Activated CD8-positive, alpha-beta memory T cell treated with anti-CD3 and anti-CD28 coated beads, Interleukin-2, amount 10 ng/mL, durations not matched to agents 7 days and 5 days (primary cell): Measurements from ENCODE around the gene KLHL36. TPM values are rescaled to one million over a fixed set of nuclear protein-coding genes. Genes with fewer than 3 reads are reported as not detected.
A peak's percentile ranks its signal among the peaks of the same experiment; 100 is the strongest.

Source experiments
- ATAC-seq: fragments of 150-1000 bp; cut with Tn5 transposase; one replicate; pipeline ENCODE4 v1.10.0; 2021; ENCODE audit warnings: moderate library complexity
- CTCF ChIA-PET: fragments of 350-600 bp; sonication (Branson Sonifier 250); formaldehyde crosslinking; loops from one replicate; lab custom pipeline; 2021; ENCODE audit warnings: antibody characterized with exemption; lab: Charles Lee
- DNase-seq: peaks from one replicate; pipeline ENCODE4 v3.0.0-alpha.2; 2020
- H3K27ac Mint-ChIP-seq: one replicate; pipeline ENCODE4 v1.8.0; 2021; ENCODE audit warnings: mild to moderate bottlenecking, mixed read lengths
- H3K27me3 Mint-ChIP-seq: one replicate; pipeline ENCODE4 v1.8.0; 2021; ENCODE audit warnings: mixed read lengths
- H3K36me3 Mint-ChIP-seq: one replicate; pipeline ENCODE4 v1.8.0; 2021; ENCODE audit warnings: mild to moderate bottlenecking, mixed read lengths
- H3K4me1 Mint-ChIP-seq: one replicate; pipeline ENCODE4 v1.8.0; 2021; ENCODE audit warnings: mixed read lengths
- H3K4me3 Mint-ChIP-seq: one replicate; pipeline ENCODE4 v1.8.0; 2021; ENCODE audit warnings: mild to moderate bottlenecking, moderate library complexity, mixed read lengths
- H3K9me3 Mint-ChIP-seq: one replicate; pipeline ENCODE4 v1.8.0; 2022; ENCODE audit warnings: low read depth, mixed read lengths
- total RNA-seq, 2 experiments: library from RNA; stranded (reverse); gene quantifications; one replicate each; pipeline ENCODE4 v1.2.3, GENCODE V29; 2021

Gene KLHL36
- total RNA-seq, 2 experiments from 2014 or later = 38.5 to 44.9 TPM

DNA sequence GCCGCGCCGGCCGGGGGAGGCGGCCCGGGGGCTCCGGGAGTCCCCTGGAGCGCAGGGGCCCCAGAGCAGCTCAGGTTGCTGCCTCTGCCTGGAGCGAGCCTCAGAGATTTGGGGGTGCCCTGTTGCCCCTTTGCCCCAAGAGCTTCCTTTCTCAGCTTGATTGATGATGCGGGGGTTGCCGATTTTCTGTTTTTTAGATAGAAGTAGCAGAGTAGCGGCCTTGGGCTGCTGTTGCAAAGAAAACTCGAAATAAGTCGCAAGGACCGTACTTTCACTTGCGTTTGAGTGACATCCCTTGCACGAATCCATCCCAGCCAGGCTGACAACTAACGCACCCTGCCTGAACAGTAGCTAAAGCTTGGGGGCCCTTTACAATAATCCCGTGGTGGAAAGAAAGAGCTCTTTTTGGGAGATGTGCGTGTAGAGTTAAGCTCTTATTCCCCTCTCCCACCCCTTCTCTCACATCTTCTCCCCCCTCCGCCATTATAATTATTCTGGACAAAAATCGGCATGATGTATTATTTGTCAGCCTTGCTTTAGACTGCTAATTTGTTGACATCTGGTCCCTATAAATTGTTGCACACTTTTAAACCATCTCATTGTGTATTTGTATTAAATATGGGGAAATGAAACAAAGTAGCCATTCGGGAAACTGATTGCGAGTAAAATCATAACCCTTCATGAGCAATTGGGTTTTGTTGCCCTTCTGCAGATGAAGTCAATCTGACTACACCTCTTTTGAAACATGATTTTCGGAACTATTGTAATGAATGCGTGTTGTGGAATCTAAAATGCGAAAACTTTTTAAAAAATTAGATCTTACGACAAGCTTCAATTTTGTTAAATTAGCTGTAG, 52.4 kb downstream of the KLHL36 start:
- peak; percentile 69 for DNase-seq
- peaks cover 43% of the 10 kb centered on the region for H3K4me1 Mint-ChIP-seq

DNA sequence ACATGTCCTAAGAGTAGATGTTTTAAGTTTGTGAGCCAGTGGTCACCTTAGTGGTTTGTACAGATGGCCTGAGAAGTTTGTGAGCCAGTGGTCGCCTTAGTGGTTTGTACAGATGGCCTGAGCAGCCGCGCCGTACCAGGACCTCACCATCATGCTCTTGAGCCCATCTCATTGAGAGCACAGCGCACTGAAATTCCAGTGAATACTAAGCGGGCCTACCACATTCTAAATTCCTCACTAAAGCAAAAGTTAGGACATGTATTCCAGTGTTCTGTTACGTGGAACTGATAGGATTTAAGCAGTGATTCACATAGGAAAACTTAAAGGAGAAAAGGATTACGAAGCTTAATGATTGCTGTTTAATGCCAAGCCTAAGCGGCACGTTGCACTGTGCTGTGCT, 55.4 kb downstream of the KLHL36 start:
- CTCF ChIA-PET = interaction anchor here (0.8 to 1.9 kb wide), 8 partner anchors 9 to 81 kb away, joined by 3 to 8 read pairs (median 3); no protein-coding TSS in a partner anchor
- peaks cover 4% of the 10 kb centered on the region for H3K36me3 Mint-ChIP-seq
- H3K4me3 Mint-ChIP-seq = no peak overlapping the region
- H3K27me3 Mint-ChIP-seq = no peaks in the 10 kb centered on the region
- H3K27ac Mint-ChIP-seq = no peak overlapping the region
- no peak for DNase-seq
- peaks cover 45% of the 10 kb centered on the region for H3K4me1 Mint-ChIP-seq
- ATAC-seq = no peak
- H3K9me3 Mint-ChIP-seq = no peaks in the 10 kb centered on the region

More for the DNA sequence above, 52.4 kb downstream of the KLHL36 start:
- Mint-ChIP-seq H3K36me3 (peaks cover 4% of the 10 kb centered on the region), H3K4me3 (peak overlapping the region; percentile 98), H3K9me3 (no peaks in the 10 kb centered on the region), H3K27me3 (no peaks in the 10 kb centered on the region), H3K27ac (peak overlapping the region; percentile 96)
- CTCF ChIA-PET = interaction anchor here (0.8 to 2.8 kb wide), 16 partner anchors 10 to 269 kb away, joined by 3 to 29 read pairs (median 3); partner anchors contain the start of gene KLHL36
- ATAC-seq = peak; percentile 31

DNA sequence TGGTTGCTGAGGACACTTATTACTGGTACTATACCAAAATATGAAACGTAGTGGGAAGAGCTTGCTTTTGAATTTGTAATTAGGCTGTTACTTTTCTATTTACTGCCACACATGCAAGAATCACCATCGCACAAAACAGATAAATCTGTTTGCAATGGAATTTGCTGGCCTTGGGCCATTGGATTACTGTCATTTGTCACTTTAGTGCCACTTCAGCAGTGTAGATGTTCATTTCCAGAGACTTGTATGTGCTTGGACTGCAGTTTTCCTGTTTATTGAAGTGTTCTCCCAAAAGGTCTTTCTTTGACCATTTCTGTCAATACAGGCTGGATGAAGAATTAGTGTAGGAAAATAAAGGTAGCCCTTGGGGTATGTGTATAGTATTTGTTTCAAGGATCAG, 55.9 kb downstream of the KLHL36 start:
- H3K27ac Mint-ChIP-seq = no peak overlapping the region
- DNase-seq = no peak
- H3K27me3 Mint-ChIP-seq = no peaks in the 10 kb centered on the region
- ATAC-seq = no peak
- peaks cover 4% of the 10 kb centered on the region for H3K36me3 Mint-ChIP-seq
- peaks cover 44% of the 10 kb centered on the region for H3K4me1 Mint-ChIP-seq
- CTCF ChIA-PET = interaction anchor here (0.8 to 1.9 kb wide), 6 partner anchors 8 to 34 kb away, joined by 3 to 7 read pairs (median 3); no protein-coding TSS in a partner anchor
- no peak overlapping the region for H3K4me3 Mint-ChIP-seq
- H3K9me3 Mint-ChIP-seq = no peaks in the 10 kb centered on the region

DNA sequence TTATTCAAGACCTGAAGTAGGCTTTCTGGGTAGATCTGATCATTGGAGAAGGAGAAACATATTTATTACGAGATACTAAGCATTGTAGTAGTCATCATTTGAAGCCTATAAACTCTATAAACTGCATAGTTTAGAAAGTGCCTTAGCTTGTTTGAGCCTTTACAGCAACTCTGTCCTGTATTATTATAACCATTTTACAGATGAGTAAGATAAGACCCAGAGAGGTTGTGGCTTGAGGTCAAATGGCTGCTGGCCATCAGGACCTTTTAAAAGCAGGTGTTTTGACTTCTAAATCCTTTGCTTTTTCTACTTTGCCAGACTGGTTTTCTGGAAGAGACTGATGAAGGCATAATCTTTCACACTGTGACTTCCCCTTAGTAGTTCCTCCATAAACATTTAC, 58.5 kb downstream of the KLHL36 start:
- H3K4me3 Mint-ChIP-seq = no peak overlapping the region
- ATAC-seq = no peak
- H3K9me3 Mint-ChIP-seq = no peaks in the 10 kb centered on the region
- CTCF ChIA-PET = no interaction called here
- H3K27me3 Mint-ChIP-seq = no peaks in the 10 kb centered on the region
- peaks cover 2% of the 10 kb centered on the region for H3K36me3 Mint-ChIP-seq
- DNase-seq = peak; percentile 4
- H3K4me1 Mint-ChIP-seq = peaks cover 46% of the 10 kb centered on the region
- no peak overlapping the region for H3K27ac Mint-ChIP-seq

DNA sequence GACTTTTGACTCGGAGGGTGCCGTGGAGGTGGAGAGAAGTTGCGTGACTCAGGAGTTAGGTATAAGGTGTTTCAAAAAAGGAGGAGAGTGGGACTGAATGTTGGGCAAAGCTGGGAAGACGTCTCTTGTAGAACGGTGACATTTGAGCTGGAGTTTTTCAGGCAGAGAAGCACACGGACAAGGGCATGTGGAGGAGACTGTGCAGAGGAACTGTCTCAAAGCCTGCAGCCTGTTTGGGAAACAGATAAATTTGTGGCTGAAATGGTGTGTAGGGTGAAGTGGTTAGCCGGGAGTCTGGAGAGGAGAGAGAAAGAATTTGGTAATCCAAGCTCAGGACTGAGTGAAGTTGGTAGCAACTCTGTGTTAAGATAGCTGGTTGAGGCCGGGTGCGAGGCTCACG, 61.3 kb downstream of the KLHL36 start:
- H3K27ac Mint-ChIP-seq = no peak overlapping the region
- no peak for ATAC-seq
- DNase-seq = no peak
- peaks cover 37% of the 10 kb centered on the region for H3K4me1 Mint-ChIP-seq
- H3K4me3 Mint-ChIP-seq = no peak overlapping the region
- H3K27me3 Mint-ChIP-seq = no peaks in the 10 kb centered on the region
- H3K36me3 Mint-ChIP-seq = peaks cover 2% of the 10 kb centered on the region
- H3K9me3 Mint-ChIP-seq = no peaks in the 10 kb centered on the region
- CTCF ChIA-PET = interaction anchor here (0.8 to 9.4 kb wide), 3 partner anchors 10 to 17 kb away, joined by 3 to 73 read pairs (median 6); no protein-coding TSS in a partner anchor

DNA sequence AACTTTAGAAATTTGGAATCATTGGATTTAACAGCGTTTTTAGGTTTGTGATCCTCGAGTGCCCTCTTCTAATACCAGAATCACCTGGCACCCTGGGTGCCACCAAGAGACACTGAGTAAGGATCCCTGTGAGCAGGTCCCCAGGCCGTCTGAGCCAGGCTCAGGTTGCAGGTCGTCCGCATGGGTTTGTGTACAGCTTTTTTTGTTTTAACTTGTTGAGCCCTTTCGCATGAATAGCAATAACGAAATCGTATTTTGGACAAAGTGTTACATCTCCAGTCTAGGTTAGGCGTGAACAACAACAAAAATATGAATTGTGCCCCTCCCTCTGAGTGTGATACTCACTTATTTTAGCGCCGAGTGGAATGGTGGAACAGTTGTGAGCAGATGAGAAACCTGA, 62.4 kb downstream of the KLHL36 start:
- no peak for ATAC-seq
- H3K4me3 Mint-ChIP-seq = no peak overlapping the region
- CTCF ChIA-PET = interaction anchor here (0.7 to 9.4 kb wide), 6 partner anchors 9 to 184 kb away, joined by 3 to 73 read pairs (median 4); no protein-coding TSS in a partner anchor
- DNase-seq = no peak
- no peaks in the 10 kb centered on the region for H3K27me3 Mint-ChIP-seq
- no peak overlapping the region for H3K27ac Mint-ChIP-seq
- no peaks in the 10 kb centered on the region for H3K9me3 Mint-ChIP-seq
- H3K36me3 Mint-ChIP-seq = no peaks in the 10 kb centered on the region
- peaks cover 37% of the 10 kb centered on the region for H3K4me1 Mint-ChIP-seq

Other genes with a start within 250 kb of the KLHL36 start
- gene MEAK7, start 143.9 kb upstream of the KLHL36 start, total RNA-seq = 10 to 100 TPM; 37.9 to 73.9 TPM
- 1,000 to 10,000 TPM; 1,052 to 1,190 TPM for gene COTL1, start 30.4 kb upstream of the KLHL36 start, total RNA-seq
- 100 to 1,000 TPM in 1 of 2 experiments, 10 to 100 TPM in 1; 90.9 to 117 TPM for gene USP10, start 51.5 kb downstream of the KLHL36 start, total RNA-seq
- not detected for gene CRISPLD2, start 171.5 kb downstream of the KLHL36 start, total RNA-seq